Jurkat, Clone E6-1 (cell line): ENCODE data around the gene CACNA2D1.
"Not testable (repeated sequence)": the region's sequence is repeated elsewhere in the genome, so short reads cannot be mapped to it uniquely, and the experiment has no call there.

ENCODE experiments used
- DNase-seq: peaks from one replicate; pipeline ENCODE4 v3.0.0-alpha.2; 2011; ENCODE audit warnings: low read depth, low spot score
- H3K4me3 ChIP-seq: 2 replicates; pipeline ENCODE4 v1.5.1; 2011; ENCODE audit warnings: mild to moderate bottlenecking, low read length, control low read depth, moderate library complexity

The CACNA2D1 gene

DNA sequence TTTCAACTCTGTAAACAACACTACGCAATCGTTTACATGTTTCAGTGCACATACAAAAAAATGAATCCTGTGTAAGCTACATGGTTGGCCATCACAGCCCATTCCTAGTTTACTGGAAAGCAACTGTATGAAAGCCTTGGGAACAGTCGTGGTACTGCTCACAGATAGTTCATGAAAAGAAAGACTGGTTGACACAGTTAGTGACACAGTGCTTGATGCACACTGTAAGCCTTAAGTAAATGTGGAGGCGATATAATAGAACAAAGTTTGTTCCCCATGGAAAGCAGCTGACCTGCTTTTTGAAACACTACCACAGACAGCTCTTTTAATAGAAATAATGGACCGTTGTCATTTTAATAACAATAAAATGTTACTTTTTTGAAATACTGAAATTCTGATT is 5.1 kb downstream of the CACNA2D1 start:
- no peak for DNase-seq

DNA sequence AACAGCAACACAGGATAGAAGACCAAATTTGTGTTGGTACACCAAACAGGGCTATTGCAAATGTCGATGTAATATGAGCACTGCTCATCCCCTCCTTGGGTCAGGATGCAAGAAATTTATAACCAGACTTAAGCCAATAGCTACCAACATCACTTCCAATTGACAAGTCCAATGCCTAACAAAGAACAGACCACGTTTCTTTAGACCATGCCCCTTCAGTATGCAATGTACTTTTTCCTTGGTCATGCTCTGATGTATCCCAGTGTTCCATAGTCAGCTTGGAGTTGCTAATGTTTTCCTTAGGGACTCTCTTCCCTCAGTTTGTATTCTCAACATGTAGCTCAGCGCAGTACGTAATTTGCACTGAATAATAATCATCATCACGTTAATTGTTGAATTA is 7.8 kb downstream of the CACNA2D1 start:
- DNase-seq = no peak

More for the DNA sequence above, 5.1 kb downstream of the CACNA2D1 start:
- no peak overlapping the region for H3K4me3 ChIP-seq

DNA sequence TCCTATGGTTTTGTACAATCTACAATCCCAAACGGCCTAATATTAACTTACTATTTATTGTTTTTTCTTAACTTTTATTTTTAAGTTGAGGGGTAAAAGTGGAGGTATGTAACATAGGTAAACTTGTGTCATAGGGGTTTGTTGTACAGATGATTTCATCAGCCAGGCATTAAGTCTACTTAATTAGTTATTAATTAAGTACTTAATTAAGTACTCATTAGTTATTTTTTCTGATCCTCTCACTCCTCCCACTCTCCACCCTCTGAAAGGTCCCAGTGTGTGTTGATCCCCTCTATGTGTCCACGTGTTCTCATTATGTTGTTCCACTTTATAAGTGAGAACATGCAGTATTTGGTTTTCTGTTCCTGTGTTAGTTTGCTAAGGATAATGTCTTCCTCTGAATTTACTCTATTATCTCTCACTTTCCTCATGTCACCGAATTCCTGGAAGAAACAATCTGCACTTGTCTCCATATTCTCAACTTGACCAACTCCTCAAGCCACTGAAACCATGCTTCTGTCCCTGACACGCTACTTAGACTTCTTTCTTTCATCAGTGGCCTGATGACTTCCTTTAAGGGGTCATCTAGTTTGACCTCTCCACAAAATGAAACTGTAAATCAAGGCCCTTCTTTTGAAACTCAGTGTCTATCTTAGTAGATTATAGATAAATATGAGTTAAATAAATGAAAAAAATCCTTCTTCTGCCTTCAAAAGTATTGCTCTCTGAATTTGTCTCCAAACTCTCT is 9.1 kb downstream of the CACNA2D1 start:
- H3K4me3 ChIP-seq = no peak overlapping the region
- DNase-seq = no peak

More for the DNA sequence above, 7.8 kb downstream of the CACNA2D1 start:
- H3K4me3 ChIP-seq = no peak overlapping the region

DNA sequence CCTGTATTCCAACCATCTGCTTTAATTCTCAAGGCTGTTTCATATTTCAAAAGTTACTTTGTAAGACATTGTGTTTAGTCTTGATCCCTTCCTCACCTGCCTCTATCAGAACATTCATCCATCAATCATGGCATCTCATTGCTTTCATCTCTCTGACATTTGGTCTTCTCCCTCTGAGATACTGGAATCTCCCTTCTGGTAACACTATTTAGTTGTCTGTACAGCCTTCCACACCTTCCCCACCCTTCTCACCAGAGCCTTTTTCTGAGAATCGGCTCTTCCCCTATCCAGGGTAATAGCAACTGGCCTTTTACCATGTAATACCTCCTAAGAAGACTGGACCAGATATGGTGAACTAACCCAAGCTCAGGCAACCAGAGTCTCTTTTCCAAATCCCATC is 10.1 kb downstream of the CACNA2D1 start:
- H3K4me3 ChIP-seq = no peak overlapping the region
- no peak for DNase-seq

DNA sequence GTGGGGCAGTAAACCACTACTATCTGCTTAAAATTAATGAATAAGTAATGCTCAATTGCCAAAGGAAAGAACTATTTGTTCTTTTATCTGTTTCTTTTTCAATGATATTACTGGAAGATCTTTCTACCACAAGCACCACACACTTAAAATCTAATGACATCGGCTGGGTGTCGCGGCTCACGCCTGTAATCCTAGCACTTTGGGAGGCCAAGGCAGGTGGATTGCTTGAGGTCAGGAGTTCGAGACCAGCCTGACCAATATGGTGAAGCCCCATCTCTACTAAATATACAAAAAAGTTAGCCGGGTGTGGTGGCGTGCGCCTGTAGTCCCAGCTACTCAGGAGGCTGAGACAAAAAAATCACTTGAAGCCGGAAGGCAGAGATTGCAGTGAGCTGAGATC is 10.8 kb downstream of the CACNA2D1 start:
- not testable (repeated sequence) for DNase-seq, H3K4me3 ChIP-seq

DNA sequence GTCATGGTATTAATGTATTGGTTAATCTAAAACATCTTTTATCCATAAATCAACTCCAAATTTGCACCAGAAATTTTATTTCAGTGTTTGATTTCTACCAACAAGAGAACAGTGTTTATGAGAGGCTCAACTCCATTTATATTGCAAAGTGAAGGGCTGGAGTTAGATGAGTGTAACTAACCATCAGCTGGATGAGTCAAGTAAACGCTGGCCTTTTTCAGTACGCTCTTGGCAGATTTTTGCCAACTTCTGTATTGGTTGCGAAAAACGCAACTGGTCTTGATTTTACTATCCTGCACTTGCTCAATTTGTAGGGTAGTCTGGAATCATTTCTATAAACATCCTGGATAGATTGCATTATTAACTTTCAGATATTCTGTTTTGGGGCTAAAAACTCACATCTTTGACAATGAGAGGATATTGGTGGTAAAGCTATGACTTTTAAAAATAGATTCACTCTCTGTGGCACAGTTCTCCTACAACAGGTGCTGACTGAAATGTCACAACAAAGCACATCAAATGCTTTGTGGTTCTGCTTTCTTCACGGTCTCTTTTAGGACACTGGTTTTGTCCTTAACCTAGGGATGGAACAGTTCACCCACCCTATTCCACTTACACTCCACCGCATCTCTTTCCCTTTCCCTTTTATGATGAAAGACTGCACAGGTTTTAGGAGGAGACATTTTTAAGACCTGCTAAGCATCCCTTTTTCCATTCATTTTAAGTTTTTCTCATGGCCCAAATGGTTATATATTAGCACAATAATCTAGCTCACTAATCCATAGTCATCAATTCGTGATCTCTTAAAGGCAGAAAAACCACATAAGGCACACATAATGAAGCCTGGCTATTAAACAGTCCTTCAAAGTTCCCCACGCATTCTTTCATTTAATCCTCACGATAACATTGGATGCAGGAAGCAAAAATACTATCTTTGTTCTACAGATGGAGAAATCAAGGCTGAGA is 12.8 kb downstream of the CACNA2D1 start:
- no peak overlapping the region for H3K4me3 ChIP-seq
- no peak for DNase-seq

DNA sequence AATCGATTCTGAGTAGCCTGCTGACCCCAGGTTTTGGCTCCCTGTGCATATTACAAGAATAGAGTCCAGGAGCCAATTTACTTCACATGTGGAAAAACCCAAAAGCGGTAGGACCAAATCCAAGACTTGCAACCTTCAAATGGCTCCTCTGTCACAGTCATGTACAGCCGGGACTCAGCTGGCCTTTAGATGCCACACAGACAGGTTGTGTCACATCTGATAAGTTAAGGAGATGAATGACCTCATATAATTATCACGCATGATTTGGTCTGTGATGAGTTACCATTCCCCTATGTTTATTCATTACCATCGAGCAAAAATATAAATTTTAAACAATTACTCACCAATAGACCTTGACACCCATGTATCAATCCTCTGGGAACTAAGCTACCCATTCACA is 14.2 kb downstream of the CACNA2D1 start:
- DNase-seq = no peak
- H3K4me3 ChIP-seq = no peak overlapping the region

DNA sequence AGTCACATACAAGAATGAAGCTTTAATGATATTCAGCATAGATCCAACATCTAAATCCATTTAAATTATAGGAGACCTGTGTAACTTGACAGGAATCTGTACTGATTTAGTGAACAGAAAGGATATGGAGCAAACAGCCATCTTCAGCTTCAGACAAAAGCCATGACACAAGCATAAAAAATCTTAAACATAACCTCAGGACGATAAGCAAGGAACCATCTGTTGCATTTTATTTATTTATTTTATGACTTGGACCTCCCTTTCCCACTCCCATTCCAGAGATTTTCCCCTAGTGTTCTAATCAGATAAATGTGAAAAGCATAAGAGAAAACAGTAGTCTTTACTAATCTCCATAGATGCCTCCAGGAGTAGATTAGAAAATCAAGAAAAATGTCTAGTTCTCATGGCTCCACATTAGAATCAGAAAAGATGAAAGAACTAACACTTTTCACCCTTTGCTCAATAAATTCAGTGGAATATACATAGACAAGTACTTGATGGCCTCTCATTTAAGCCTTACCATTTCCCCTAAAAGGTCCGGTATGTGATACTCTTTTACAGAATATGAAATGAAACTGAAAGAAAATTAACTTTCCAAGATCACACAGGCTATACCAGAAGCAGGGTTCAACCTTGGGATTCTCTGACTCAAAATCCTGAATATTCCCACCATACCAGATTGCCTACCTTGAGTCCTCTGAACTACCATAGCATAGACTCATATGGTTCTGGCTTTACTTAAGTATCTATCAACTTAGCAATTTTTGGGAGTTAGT is 15.2 kb downstream of the CACNA2D1 start:
- no peak overlapping the region for H3K4me3 ChIP-seq
- DNase-seq = no peak

DNA sequence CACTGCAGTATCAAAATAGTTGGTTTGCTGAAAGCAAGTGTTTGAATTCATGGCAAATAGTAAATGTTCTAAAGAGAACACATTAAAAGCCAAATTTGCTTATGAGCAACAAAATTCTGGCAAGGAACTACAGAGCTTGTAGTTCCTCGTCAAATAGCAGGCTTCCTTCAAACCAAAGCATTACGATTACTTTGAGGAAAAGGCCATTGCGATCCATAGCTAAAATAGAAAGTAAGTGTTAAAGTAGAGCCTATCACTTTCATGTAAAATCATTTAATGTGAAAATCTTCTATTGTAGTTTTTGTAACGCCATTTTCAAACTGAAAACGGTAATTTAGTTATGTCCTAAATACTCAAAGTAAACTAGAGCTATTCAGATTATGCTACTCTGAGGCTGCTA is 20.1 kb downstream of the CACNA2D1 start:
- no peak overlapping the region for H3K4me3 ChIP-seq
- DNase-seq = no peak

DNA sequence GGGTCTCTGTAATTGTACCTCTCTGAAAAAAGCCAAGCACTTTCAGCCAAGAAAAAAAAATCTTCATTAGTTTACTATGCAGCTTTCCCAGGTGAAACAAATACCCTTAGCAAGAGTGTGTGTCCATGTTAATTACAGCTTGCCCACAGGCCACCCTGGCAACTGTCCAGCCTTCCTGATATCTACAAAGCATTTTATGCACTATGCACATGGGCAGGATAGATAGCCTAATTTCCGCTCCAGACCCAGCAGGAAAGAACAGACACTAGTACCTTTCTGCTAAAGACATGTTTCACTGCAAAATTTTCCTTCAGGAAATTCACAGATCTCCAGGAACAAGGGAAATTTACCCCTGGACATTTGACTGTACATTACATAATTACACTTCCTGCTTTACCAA is 24.4 kb downstream of the CACNA2D1 start:
- DNase-seq = no peak
- no peak overlapping the region for H3K4me3 ChIP-seq

DNA sequence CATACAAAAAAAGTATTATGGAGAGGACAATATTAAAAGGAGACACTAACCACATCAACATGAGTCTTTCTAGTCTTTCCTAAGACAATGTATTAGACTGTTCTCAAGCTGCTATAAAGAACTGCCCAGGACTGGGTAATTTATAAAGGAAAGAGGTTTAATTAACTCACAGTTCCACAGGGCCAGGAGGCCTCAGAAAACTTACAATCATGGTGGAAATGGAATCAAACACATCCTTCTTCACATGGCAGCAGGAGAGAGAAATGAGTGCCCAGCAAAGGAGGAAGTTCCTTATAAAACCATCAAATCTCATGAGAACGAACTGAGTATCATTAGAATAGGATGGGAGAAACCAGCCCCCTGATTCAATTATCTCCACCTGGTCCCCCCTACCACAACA is 25.7 kb downstream of the CACNA2D1 start:
- no peak for DNase-seq
- no peak overlapping the region for H3K4me3 ChIP-seq

DNA sequence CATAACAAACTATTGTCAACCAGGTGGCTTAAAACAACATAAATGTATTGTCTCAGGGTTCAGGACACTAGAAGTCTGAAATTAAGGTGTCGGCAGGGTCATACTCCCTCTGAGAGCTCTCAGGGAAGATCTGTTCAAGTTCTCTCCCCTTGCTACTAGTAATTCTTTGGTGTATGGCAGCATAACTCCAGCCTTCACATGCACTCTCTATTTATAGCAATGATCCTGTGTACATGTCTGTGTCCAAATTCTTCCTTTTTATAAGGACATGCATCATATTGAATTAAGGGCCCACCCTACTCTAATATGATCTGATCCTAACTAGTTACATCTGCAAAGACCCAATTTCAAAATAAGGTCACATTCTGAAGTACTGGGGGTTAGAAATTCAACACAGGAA is 27.2 kb downstream of the CACNA2D1 start:
- DNase-seq = no peak
- no peak overlapping the region for H3K4me3 ChIP-seq

DNA sequence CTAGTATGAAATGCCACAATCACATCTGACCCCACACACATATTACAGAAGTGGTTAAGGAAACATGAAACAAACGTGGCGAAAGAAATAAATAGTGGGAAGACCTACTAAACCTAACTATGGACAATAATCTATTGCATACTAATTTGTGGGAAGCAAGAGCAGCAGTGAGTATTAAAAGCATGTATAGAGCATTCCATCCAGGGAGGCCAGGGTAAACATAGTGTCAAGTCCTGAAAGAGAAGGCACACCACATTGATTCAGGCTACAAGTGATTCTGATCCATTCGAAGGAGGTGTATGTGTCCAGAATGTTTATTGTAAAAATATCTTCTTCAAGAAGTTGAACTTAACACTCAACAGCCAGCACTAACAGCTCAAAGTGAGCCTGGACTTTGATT is 29.2 kb downstream of the CACNA2D1 start:
- DNase-seq = no peak
- no peak overlapping the region for H3K4me3 ChIP-seq

DNA sequence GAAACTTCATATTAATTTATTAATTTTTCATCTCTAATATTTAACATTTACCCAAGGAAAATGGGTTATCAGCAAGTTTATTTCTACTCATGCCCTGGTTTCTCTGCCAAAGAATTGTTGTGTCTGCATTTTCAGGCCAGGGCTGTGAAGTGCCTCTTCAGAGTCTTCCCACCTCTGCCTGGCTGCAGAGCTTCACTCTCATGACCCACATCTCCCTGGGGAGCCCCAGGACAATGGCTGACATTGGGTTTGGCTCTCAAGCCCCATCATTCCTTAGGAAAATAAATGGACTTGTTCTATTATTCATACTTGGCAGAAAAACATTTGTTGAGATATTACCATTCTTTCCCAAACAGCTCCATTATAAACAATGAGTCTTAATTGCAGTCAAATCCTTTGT is 30.3 kb downstream of the CACNA2D1 start:
- H3K4me3 ChIP-seq = no peak overlapping the region
- DNase-seq = no peak

DNA sequence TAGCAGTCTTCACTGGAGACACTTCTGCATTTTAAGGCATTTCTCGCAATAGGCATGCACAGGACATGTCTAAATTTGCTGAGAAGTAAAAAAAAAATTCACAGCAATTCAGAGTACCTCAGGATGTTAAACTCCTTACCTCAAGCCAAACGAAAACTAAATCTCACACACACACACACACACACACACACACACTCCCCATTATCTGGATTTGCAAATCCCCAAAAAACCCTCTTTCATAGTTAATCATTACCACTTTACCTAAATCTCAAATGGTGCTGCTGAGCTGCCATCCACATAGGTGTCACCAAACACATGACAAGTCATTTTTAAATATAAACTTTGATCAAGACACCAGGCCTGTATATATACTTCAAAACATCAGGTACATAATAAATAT is 31.8 kb downstream of the CACNA2D1 start:
- DNase-seq = no peak
- no peak overlapping the region for H3K4me3 ChIP-seq

DNA sequence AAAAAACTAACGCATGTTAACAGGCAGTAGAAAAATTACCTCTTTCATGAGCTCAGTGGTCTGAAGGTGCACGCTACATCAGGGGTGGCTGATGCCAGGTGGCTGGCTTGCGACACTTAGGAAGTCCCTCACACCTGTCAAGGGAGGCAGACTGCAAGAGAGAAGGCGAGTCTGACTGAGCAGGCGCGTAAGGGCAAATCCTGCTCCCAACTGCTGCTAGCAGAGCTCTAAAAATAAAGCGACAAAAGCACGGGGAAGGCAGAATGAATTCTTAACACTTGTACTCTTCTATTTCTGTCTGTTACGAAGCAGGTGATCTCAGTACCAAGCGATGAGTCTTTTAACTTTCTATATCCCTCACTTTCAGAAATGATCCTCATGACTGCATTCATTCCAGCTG is 33.1 kb downstream of the CACNA2D1 start:
- no peak for DNase-seq
- no peak overlapping the region for H3K4me3 ChIP-seq

DNA sequence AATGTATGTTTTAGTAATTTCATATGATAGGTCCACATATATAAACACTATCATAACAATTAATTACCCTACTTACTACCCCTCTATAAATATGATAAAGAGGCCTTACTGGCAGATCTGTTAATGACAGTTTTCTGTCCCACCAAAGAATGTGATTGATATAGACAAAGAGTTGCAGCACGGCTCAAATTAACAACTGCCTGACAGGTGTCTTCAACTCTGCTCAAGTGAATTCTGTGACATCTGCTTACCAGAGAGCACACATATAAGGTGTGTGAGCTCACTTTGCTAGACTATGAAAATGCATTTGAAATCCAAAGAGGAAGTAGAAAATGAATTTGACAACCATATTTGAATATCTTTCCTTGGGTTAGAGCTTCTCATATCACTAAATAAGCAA is 36.6 kb downstream of the CACNA2D1 start:
- DNase-seq = no peak
- H3K4me3 ChIP-seq = no peak overlapping the region

DNA sequence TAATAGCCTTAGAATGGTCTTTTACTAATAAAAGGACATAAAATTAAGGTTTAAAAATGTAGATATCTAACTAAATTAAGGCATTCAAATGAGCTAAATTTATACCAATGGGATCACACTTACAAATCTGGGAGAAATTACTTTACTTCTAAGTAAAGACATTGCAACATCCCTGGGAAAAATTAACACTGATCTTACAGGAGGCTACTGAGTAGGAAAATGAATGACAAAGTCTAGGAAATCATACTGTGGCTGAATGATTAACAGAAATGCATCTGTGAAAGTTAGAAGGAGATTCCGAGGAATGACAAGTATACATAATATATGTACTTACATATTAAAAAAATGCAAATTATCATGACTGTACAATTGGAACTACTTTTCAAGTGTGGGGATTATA is 38.3 kb downstream of the CACNA2D1 start:
- H3K4me3 ChIP-seq = no peak overlapping the region
- no peak for DNase-seq

DNA sequence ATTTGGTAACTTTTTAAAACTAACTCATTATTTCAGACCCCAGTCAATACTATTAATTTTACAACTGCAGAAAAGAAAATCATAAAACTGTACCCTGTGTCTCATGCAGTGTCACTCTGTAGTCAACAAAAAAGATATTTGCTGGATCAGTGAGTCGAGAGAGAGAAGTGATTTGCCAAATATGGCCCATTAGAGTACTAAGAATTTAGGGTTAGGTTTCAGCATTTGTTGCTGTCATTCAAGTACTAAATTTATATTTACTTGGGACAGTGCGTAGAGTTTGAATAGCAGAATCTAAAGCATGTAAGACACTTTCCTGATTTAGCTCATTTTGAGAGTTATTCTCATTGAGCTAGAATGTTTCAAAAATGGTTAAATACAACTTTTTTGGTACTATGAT is 38.9 kb downstream of the CACNA2D1 start:
- DNase-seq = no peak

DNA sequence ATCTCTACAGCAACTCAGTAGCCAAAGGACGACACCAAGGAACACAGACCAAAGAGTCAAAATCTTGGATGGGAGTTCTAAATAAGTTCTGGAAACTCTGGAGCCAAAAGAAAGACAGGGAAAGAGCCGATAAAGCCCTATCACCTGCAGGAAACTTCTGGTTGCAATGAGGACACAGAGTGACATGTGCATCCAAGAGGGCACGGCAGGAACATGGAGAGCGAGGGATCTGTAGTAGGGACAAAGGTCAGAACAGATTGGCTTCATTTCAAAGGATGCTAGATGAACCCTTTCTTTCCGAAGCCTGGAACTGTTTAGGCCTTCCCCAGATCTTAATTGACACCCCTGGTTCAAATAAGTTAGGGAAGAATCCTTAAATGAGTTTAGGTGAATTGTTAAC is 39.5 kb downstream of the CACNA2D1 start:
- DNase-seq = no peak
- no peak overlapping the region for H3K4me3 ChIP-seq

More for the DNA sequence above, 38.9 kb downstream of the CACNA2D1 start:
- H3K4me3 ChIP-seq = no peak overlapping the region
